Measurements from ENCODE around the gene SH3D21.

GRCh38 chr1:36350659-36351226 is 44.6 kb downstream of the SH3D21 start:
- TF ChIP-seq CTCF (IDR thresholded peaks at IDR 0.05) = no peak
- no peak for TF ChIP-seq POLR2A (IDR thresholded peaks at IDR 0.05)
- TF ChIP-seq POLR2AphosphoS5 (IDR thresholded peaks at IDR 0.05) = no peak
- no peak for TF ChIP-seq EP300 (IDR thresholded peaks at IDR 0.05)

Data from sigmoid colon (tissue), 4 donors.